ENCODE data around the gene KDF1.

KDF1 gene

DNA sequence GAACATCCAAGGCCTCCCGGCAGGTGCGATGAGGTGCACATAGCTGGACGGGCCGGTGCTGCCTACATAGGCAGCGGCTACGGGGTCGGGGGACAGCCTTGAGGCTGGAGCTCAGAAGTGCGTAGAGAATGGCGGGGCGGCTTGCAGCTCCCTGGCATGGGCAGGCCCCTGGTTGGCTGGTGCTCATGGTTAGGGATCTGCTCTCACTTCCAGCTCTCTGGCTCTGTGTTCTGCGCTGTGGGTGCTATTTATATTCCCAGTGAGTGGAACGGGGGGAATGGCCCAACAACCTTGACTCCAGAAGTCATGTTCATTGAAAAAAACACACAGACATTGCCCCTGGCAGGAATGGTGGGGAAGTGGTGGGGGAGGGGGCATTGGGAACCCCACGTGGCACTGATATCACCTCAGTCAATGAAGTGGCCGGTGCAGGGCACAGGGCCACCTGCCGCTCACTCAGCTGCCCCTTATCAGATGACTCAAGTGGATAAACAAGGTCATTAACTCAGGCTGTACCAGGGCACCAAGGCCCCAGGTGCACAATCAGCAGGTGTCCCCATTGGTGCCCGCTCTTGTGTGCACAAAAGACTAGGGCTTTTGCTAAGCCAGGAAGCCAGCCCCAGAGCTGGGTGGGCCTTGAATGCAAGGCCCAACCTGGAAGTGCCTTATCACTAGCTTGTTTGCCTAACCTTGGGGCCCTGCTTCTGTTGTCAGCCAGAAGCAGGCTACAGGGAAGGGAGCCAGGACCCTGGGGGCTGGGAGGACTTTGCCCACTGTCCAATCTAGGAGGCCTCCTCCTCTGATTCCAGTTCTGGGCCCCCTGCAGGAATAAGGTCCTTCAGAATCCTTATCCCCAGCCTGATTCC is 46.3 kb downstream of the KDF1 start, which contains the start of gene NR0B2:
TSS of gene NR0B2 (minus strand) at position 222 of the 866 bp plus-strand sequence. CDS start at position 187, 35 bp downstream.
- DNase-seq: no peak

DNA sequence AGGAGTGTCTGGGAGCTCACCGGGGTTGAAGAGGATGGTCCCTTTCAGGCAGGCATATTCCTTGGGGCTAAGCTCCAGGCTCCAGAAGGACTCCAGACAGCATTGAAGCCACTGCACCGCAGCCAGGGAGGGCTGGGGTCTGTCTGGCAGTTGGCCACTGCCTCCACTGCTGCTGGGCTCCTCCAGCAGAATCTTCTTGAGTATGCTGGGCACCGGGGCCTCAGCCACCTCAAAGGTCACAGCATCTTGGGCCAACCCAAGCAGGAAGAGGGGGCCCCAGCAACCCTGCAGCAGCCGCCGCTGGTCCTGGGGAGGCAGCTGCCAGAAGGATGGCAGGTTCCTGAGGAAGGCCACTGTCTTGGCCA is 46.9 kb downstream of the KDF1 start:
- no peak for DNase-seq

DNA sequence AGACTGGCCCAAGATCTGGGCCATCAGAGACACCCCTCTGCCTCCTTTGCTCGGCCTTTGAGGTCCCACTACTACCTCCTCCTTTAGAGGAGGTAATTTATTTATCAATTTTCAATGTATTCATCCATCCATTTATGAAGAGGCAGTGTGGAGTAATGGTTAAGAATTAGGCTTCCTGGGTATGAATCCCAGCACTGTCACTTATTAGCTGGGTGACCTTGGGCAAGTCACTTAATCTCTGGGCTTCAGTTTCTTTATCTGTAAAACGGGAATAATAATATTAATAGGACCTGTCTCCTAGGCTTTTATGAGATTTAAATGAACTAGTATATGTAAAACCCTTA is 48.1 kb downstream of the KDF1 start:
- DNase-seq: no peak

DNA sequence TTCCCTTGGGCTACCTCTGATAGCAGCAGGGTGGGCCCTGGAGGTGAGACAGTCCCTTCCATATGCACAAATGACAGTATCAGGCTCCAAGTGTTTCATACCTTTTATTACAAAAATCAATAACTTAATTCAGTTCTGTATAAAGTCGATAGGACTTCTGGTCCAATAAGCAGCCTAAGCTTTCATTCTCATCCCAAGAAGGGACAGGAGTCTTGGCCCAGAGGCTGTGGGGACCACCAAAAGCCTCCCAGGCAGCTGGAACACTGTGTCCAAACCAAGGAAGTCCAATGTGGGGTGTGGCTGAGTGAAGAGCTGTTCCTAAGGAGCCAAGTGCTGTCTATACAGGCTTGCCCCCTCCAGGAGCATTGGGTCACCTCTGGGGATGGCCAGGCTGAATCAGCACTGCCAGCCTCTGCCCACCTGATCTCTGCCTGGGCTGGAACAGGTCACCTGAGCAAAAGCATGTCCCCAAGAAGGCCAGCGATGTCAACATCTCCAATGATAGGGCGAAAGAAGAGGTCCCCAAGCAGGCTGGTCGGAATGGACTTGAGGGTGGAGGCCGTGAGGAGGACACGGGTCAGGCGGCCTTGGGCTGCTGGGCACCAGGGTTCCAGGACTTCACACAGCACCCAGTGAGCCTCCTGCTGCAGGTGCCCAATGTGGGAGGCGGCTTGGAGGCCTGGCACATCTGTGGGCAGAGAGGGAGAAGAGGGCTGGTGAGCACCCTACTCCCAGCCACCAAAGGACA is 48.7 kb downstream of the KDF1 start:
- no peak for DNase-seq

DNA sequence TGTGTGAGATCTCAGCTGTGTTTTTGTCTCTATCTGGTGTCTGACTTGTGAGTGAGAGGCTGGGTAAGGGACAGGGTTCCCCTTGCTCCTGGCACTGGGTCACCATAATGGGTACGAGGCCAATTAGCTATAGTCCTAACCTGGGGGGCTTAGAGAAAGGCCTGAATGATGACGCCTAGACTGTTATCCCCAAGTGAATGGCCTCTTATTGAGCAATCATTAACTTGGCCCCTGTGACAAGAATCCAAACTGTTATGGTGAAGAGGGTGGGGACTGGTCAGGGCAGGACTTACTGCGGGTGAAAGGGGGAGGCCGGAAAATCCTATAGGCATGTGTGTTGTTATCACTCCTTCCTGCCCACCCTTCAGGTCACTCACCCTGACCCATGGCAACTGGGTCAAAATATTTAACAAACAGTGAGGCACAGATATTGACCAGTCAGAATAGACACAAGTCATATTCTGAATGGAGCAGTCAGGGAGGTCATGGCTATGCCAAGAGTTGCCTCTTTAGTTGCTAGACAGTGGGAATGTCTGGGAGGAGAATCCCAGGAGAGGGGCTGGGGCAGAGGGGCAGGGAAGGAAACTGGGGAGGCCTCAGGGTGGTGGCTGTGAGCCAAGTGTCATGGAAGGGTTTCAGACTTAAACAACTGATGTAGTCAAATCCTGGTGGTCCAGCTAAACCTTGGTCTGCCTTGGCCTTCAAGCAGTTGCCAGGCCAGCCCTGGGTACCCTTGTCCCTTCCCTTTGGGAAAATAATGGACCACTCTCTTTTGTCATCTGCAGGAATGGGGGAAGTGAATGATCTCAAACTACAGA is 49.7 kb downstream of the KDF1 start:
- no peak for DNase-seq

DNA sequence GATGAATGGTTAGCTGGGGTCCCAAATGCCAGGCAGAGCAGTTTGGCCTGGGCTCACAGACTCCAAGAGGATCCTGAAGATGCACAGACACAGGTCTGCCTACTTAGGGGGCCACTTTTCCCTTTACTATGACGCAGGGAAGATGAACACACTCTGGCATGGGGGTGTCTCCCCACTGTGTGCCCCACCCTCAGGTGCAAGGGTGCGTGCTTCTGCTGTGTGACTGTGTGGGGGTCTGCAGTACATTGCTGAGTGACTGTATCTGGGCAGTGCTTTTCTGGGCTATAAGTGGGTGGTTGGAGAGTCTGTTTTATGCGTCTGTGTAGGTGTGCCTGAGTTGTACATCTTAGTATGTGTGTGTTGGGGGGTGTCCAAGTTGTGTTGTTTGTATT is 50.3 kb downstream of the KDF1 start:
- no peak for DNase-seq

DNA sequence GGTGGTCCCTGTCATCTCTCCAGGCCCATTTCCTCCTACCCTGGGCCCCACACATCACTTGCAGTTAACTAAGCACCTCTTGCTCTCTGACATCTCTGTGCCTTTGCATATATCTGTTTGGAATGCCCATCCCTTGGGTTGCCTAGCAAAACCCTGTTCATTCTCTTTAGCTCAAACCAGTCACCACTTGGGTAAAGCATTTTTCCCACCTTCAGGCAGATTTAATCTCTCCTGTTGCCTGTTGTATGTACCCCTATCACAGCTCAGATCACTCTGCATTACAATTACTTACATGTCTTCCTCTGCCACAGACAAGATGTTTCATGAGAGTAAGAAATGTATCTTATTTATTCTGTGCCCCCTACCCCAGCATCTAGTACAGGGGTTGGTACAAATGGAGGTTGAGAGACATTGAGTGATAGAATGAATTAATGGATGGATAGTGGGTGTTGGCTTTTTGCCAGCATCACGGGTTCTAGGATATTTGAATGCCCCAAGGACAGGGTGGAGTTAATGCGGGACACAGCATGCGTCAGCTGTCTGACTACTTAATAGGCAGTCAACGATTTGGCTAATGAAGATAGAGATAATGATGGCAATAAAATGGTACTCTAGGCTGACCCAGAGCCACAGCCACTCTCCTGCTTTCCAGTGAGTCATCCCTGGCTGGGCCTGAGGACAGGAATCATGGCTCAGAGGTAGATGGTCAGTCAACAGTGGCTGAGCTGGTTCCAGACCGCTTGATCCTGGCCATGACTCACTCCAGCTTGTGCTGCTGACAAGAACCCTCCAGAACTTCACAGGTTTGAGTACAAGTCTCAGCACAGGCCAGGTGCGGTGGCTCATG is 53.0 kb downstream of the KDF1 start:
- DNase-seq: no peak

DNA sequence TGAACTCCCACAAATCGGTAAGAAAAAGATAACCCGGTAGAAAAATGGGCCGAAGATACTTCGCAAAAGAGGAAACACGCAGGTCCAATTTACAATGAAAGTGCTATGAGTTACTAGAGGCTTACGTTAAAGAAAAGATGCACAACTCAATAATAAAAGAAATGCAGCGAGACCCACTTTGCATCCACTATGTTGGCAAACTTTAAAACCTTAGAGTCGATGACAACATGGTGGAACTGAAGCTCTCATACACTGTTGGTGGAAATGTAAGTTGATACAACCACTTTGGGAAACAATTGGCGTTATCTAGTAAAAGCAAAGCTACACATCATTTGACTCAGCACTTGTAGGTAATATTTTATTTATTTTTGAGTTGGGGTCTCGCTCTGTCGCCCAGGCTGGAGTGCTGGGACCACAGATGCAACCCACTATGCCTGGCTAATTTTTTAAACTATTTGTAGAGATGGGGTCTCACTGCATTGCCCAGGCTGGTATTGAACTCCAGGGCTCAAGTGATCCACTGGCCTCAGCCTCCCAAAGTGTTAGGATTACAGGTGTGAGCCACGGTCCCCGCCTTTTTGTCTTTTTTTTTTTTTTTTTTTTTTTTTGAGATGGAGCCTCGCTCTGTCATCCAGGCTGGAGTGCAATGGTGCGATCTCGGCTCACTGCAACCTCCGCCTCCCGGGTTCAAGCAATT is 59.3 kb downstream of the KDF1 start:
- DNase-seq: no peak

DNA sequence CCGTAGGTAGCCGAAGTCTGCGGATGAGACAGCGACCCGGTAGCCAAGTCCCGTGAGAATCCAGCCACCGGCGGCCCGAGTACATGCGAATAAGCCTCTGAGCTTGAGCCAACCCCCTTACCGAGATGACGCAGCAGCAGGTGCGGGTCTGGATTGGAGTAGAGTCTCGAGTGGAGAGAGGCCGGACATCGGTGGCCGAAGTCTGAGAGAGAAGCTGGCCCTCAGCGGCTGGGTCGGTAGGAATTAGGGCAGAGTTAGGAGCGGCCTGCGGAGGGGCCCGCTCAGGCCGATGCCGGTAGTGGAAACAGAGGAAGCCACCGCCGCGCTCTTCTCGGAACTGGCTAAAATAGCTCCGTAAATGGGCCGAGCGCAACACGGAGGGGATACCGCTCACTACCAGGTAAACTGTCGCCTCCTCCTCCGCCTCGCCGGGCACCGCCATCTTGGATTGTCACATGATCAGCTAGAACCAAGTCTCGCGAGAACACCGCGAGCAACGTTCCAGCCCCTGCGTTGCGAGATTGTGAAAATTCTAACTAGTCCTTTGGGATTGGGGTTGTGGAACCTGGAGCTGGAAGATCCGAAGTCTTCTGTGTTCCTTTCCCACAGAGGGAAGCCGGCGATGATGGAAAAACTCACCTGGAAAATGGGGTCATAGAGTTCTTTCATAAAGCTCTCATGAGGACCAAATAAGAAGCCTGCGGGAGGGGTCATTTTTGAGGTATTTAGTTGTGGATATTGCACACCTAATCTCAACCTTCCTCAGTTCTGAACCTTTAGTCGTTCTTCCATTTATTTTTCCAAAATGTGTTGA is 60.1 kb downstream of the KDF1 start, which contains the start of gene GPATCH3:
TSS of gene GPATCH3 (minus strand) at position 467 of the 814 bp plus-strand sequence. CDS start at position 442, 25 bp downstream.
- peak; percentile 89 for DNase-seq

Measured in CD4-positive, alpha-beta T cell treated with Interleukin-4 for 4 hours (primary cell).